Stimulated activated CD4-positive, alpha-beta T cell treated with anti-CD3 and anti-CD28 coated beads, Interleukin-1b, Interleukin-23, amount 100 ng/mL, for 48 hours (primary cell): Measurements from ENCODE around the gene MEX3A.
"Not testable (repeated sequence)": the region's sequence is repeated elsewhere in the genome, so short reads cannot be mapped to it uniquely, and the experiment has no call there.

Experiments used
- DNase-seq: peaks from one replicate; pipeline ENCODE4 v3.0.0-alpha.2; 2020

Gene MEX3A

GRCh38 chr1:156076609-156077429 lies 5.4 kb downstream of the MEX3A start:
- no peak for DNase-seq

DNA sequence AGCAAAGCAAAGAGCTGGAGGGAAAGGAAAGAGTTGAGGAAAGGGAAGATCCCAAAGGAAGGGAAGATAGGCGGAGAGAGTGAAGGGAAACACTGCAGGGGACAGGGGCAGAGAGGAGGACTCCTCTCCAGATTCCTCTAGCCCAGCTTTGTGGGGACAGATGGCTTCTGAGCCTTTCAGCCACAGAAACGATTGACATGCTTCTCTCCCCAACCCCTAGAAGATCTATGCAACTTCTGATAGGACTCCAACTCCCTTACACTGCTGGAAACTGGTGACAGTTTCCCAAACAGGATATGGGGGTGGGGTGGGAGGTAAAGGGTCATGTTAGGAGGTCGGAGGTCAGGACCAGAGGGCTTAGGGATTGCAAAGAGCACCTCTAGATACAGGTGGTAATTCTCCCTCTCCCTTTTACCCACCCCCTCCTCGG lies 6.5 kb downstream of the MEX3A start:
- no peak for DNase-seq

- no peak for DNase-seq
Measured at GRCh38 chr1:156075162-156075561, 7.1 kb downstream of the MEX3A start.

DNA sequence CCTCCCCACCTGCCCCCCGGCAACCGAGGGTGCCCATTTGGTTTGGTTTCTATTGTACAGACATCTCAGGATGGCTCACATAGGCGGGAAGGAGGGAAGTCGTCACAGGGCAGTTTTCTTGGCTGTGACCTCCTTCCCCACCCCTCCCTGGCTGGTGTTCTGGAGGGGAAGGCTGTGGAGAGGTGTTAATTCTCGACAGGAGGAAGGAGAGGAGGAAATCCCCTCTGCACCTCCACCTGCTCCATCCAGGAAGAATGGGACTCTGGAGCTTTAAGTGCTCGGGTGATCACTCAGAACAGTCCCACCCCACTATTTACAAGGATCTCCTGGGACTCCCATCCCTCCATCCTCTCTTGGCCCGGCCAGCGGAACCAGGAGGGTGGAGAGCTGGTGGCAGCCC lies 7.6 kb downstream of the MEX3A start:
- DNase-seq: no peak

- DNase-seq: no peak
Measured at GRCh38 chr1:156073740-156074139, 8.5 kb downstream of the MEX3A start.

DNA sequence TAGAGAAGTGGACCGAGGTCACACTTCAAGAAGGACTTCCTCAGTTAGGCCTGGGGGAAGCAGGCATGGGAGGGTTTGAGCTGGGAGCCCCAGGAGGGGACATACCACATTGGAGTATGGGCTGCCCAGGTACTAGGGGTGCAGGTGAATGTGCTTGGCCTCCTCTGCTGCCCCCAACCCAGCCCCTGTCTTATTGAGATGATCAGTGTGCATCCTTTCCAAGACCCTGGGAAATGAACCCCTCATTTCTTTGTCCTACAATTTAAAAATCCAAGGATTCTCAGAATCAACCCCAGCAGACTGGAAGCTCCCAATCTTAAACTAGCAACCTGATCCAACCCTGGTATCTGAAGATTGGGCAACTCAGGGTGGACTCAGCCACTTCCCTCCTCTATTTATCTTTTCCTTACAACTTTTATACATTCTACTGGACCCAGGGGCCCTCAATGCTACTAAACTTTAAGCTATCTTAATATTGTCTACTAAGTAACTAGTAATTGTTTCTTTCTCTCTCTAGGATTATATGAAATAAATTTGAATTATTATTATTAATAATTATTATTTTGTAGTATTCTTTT lies 9.1 kb downstream of the MEX3A start:
- no peak for DNase-seq

GRCh38 chr1:156072251-156072650 lies 10.0 kb downstream of the MEX3A start:
- no peak for DNase-seq

- DNase-seq: not testable (repeated sequence)
Measured at GRCh38 chr1:156071332-156071816, 10.9 kb downstream of the MEX3A start.

- DNase-seq: no peak
Measured at GRCh38 chr1:156070548-156070947, 11.7 kb downstream of the MEX3A start.

- DNase-seq: no peak
Measured at GRCh38 chr1:156069490-156070455, 12.5 kb downstream of the MEX3A start.

- DNase-seq: no peak
Measured at GRCh38 chr1:156067262-156067661, 15.0 kb downstream of the MEX3A start.

DNA sequence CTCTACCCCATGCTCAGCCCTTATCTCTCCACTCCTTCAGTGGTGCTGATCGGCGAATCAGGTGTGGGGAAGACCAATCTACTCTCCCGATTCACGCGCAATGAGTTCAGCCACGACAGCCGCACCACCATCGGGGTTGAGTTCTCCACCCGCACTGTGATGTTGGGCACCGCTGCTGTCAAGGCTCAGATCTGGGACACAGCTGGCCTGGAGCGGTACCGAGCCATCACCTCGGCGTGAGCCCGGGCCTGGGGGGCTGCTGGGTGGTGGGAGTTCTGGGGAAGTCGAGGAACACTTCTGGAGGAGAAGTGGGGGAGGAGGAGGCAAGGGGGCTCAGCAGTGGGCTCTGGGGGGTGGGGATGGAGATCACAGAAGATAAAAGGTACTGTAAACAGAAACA lies 16.4 kb downstream of the MEX3A start:
- no peak for DNase-seq

DNA sequence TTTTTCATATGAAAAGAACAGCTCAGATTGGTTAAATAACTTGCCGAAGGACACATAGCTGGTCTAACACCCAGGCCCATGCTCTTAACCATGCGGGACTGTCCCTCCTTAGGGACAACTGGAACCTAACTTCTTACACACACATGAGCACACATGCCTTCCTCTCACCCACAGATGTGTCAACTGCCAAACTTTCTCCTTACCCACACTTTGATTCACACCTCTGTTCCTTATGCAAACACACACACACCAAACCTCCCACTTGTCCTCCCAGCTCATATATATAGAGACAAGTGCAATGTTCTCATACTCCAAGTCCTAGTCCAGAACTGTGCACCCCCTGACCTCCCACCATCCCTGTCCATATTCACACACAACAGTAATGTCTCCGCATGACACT lies 17.1 kb downstream of the MEX3A start:
- DNase-seq: no peak

DNA sequence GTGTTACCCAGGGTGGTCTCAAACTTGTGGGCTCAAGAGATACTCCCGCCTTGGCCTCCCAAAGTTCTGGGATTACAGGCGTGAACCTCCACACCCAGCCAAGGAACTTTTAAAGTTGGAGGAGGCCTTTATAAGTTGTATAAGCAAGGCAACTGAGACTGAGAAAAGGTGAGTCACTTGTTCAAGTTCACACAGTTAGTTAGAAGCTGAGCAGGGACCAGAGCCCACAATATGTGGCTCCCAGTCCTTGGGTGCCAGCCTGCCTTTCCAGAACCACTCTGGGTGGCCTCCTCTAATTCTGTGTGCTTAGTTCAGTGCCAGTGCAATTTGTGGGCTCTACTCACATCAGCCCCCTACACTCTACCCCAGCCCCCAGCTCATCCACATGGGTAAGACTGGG lies 17.6 kb downstream of the MEX3A start:
- DNase-seq: no peak

DNA sequence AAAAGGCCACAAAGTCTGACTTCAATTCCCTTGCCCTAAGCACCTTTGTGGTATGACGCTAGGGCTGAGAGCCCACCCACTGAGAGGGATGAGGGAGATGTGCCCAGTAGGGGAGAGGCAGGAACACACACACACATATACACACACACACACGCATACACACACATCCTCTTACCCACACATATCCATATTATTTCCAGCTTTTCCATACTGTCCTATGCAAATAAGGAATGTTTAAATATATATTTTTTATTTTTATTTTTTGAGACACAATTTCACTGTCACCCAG lies 18.3 kb downstream of the MEX3A start:
- DNase-seq: no peak

GRCh38 chr1:156062189-156062588 lies 20.1 kb downstream of the MEX3A start:
- no peak for DNase-seq

DNA sequence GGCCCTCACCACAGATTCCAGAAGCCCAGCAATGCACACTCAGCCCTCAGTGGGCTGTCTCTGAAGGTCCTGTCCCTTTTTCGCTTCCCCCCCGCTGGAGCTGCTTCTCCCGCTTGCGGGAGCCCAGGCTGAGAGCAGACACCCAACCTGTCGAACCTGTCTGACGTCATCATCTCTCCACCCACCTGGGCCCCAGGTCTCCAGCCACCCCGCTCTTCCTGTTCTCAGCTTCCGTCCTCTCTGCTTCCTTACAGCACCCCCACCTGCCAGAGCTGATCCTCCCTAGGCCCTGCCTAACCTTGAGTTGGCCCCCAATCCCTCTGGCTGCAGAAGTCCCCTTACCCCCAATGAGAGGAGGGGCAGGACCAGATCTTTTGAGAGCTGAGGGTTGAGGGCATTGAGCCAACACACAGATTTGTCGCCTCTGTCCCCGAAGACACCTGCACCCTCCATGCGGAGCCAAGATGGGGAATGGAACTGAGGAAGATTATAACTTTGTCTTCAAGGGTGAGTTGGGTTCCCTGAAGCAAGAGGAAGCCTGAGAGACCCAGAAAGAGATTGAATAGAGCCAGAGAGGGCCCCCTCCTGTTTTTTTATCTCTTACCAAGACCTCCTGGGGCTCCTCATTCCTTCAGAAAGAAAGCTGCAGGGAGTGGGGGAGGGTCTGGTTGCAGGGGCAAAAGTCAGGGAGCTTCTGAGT lies 21.2 kb downstream of the MEX3A start, which contains the start of gene RAB25:
Gene RAB25 (plus strand): TSS at position 224 of the 700 bp plus-strand sequence. CDS start 241 bp downstream, at position 465.
- DNase-seq: no peak

- no peak for DNase-seq
Measured at GRCh38 chr1:156056326-156056849, 25.9 kb downstream of the MEX3A start.

- no peak for DNase-seq
Measured at GRCh38 chr1:156055281-156056048, 26.8 kb downstream of the MEX3A start.

- DNase-seq: peak; percentile 96
Measured at GRCh38 chr1:156054500-156055280, 27.6 kb downstream of the MEX3A start, which contains the start of gene LAMTOR2. TSS of gene LAMTOR2 (plus strand) at chr1:156054782. CDS start at chr1:156054890, 108 bp downstream.
